IMR-90 (cell line): Measurements from ENCODE around the gene AQP9. TPM values are rescaled to one million over a fixed set of nuclear protein-coding genes. Genes with fewer than 3 reads are reported as not detected.

Source experiments
- ATAC-seq: fragments of 200-7000 bp; cut with Tn5 transposase; 2 replicates; pipeline ENCODE4 v1.9.1; 2020; ENCODE audit warnings: low read depth, mild to moderate bottlenecking, moderate library complexity
- BruUV-seq: library from RNA; stranded (reverse); fragments of 400-500 nt; replicated peaks from 2 replicates; lab custom pipeline; 2021; lab: Mats Ljungman, UMichigan
- CTCF ChIA-PET: fragments of 300-600 bp; formaldehyde crosslinking; extraction: SDS; loops from one replicate; lab custom pipeline; 2021; ENCODE audit warnings: antibody characterized with exemption; lab: Yijun Ruan, JAX
- POLR2A ChIA-PET: fragments of 300-600 bp; sonication (Branson Sonifier 250); formaldehyde crosslinking; loops from one replicate; lab custom pipeline; 2022; ENCODE audit warnings: antibody characterized with exemption; ENCODE audit not compliant: unreplicated experiment; lab: Charles Lee
- DNase-seq: peaks from one replicate; pipeline ENCODE4 v3.0.0; 2013
- H2AFZ ChIP-seq: replicated peaks from 2 replicates; pipeline ENCODE3; 2013; ENCODE audit warnings: low read length, mild to moderate bottlenecking; ENCODE audit not compliant: poor library complexity
- H2AK5ac ChIP-seq: 2 replicates; pipeline ENCODE4 v1.6.1; 2013; ENCODE audit warnings: low read depth, low read length, inconsistent platforms
- H2AK9ac ChIP-seq: replicated peaks from 2 replicates; pipeline ENCODE3; 2013; ENCODE audit warnings: mild to moderate bottlenecking, low read depth, low read length, moderate library complexity; ENCODE audit not compliant: poor library complexity
- H2BK120ac ChIP-seq: 2 replicates; pipeline ENCODE4 v1.6.1; 2013; ENCODE audit warnings: low read depth, low read length, inconsistent platforms
- H2BK15ac ChIP-seq: 3 replicates; pipeline ENCODE4 v1.6.1; 2013; ENCODE audit warnings: low read depth, low read length, inconsistent platforms
- H2BK20ac ChIP-seq: 2 replicates; pipeline ENCODE4 v1.6.1; 2013; ENCODE audit warnings: low read depth, mild to moderate bottlenecking, inconsistent platforms, low read length, moderate library complexity
- H2BK5ac ChIP-seq: 2 replicates; pipeline ENCODE4 v1.6.1; 2013; ENCODE audit warnings: mild to moderate bottlenecking, low read depth, low read length, inconsistent platforms; ENCODE audit not compliant: poor library complexity, severe bottlenecking
- H3K14ac ChIP-seq: replicated peaks from 2 replicates; pipeline ENCODE4 v1.6.1; 2013; ENCODE audit warnings: low read depth, low read length, inconsistent platforms
- H3K18ac ChIP-seq: 2 replicates; pipeline ENCODE4 v1.6.1; 2013; ENCODE audit warnings: low read depth, low read length, control low read depth
- H3K23ac ChIP-seq: 2 replicates; pipeline ENCODE4 v1.6.1; 2013; ENCODE audit warnings: low read depth, low read length, inconsistent platforms
- H3K27ac ChIP-seq: 2 replicates; pipeline ENCODE4 v1.5.1; 2013; ENCODE audit warnings: mild to moderate bottlenecking, control low read depth, low read length; ENCODE audit not compliant: insufficient read depth
- H3K27me3 ChIP-seq: 2 replicates; pipeline ENCODE4 v1.6.1; 2013; ENCODE audit warnings: low read length; ENCODE audit not compliant: control insufficient read depth, insufficient read depth
- H3K36me3 ChIP-seq: 2 replicates; pipeline ENCODE4 v1.6.1; 2013; ENCODE audit warnings: low read length, mixed read lengths; ENCODE audit not compliant: control insufficient read depth, insufficient read depth
- H3K4ac ChIP-seq: 2 replicates; pipeline ENCODE4 v1.6.1; 2013; ENCODE audit warnings: low read depth, low read length, inconsistent platforms
- H3K4me1 ChIP-seq: 2 replicates; pipeline ENCODE4 v1.6.1; 2013; ENCODE audit warnings: low read length, mixed read lengths; ENCODE audit not compliant: control insufficient read depth, insufficient read depth
- H3K4me2 ChIP-seq: 2 replicates; pipeline ENCODE4 v1.6.1; 2013; ENCODE audit warnings: low read depth, mild to moderate bottlenecking, control low read depth, low read length, moderate library complexity
- H3K4me3 ChIP-seq: 2 replicates; pipeline ENCODE4 v1.5.1; 2013; ENCODE audit warnings: low read depth, mild to moderate bottlenecking, control low read depth, low read length, moderate library complexity; ENCODE audit not compliant: insufficient read depth
- H3K56ac ChIP-seq: 2 replicates; pipeline ENCODE4 v1.6.1; 2013; ENCODE audit warnings: low read length, inconsistent platforms; ENCODE audit not compliant: insufficient read depth; ENCODE audit errors: extremely low read depth
- H3K79me1 ChIP-seq, 2 experiments: 2 replicates each; pipeline ENCODE4 v1.6.1; 2013; ENCODE audit warnings: low read length in 2 of 2, inconsistent platforms in 1 of 2, low read depth in 1 of 2
- H3K9ac ChIP-seq: 2 replicates; pipeline ENCODE4 v1.6.1; 2013; ENCODE audit warnings: low read depth, low read length, control low read depth
- H3K9me1 ChIP-seq: 2 replicates; pipeline ENCODE4 v1.6.1; 2013; ENCODE audit warnings: low read length, inconsistent platforms; ENCODE audit not compliant: insufficient read depth
- H3K9me3 ChIP-seq: 2 replicates; pipeline ENCODE4 v1.6.1; 2013; ENCODE audit warnings: low read length; ENCODE audit not compliant: control insufficient read depth, insufficient read depth
- H4K20me1 ChIP-seq: 2 replicates; pipeline ENCODE4 v1.6.1; 2013; ENCODE audit warnings: low read length, inconsistent platforms; ENCODE audit not compliant: insufficient read depth
- H4K5ac ChIP-seq: 2 replicates; pipeline ENCODE4 v1.6.1; 2013; ENCODE audit warnings: mild to moderate bottlenecking, low read depth, low read length, control low read depth
- H4K8ac ChIP-seq, 2 experiments: 2 replicates each; pipeline ENCODE4 v1.6.1; 2013; ENCODE audit warnings: low read depth in 2 of 2, low read length in 2 of 2, control low read depth in 1 of 2, inconsistent platforms in 1 of 2
- H4K91ac ChIP-seq: 2 replicates; pipeline ENCODE4 v1.6.1; 2013; ENCODE audit warnings: low read depth, low read length, inconsistent platforms; ENCODE audit not compliant: insufficient read depth
- BHLHE40 ChIP-seq: fragments of 150-350 bp; IDR thresholded peaks from 2 replicates; pipeline ENCODE4 v1.6.1; 2016; ENCODE audit warnings: mild to moderate bottlenecking, low read depth, low read length
- CEBPB ChIP-seq: IDR thresholded peaks from 2 replicates; pipeline ENCODE4 v1.6.1; 2012; ENCODE audit warnings: low read depth, low read length, improper control_type of control experiment
- CHD1 ChIP-seq: IDR thresholded peaks from 2 replicates; pipeline ENCODE4 v1.6.1; 2012; ENCODE audit warnings: low read depth, low read length, improper control_type of control experiment
- MAZ ChIP-seq: IDR thresholded peaks from 2 replicates; pipeline ENCODE4 v1.6.1; 2012; ENCODE audit warnings: low read depth, mild to moderate bottlenecking, low read length, improper control_type of control experiment, moderate library complexity, borderline replicate concordance
- MXI1 ChIP-seq: IDR thresholded peaks from 2 replicates; pipeline ENCODE4 v1.6.1; 2012; ENCODE audit warnings: low read depth, mild to moderate bottlenecking, low read length, moderate library complexity, borderline replicate concordance
- RAD21 ChIP-seq: IDR thresholded peaks from 2 replicates; pipeline ENCODE4 v1.6.1; 2012; ENCODE audit warnings: low read length, improper control_type of control experiment
- RCOR1 ChIP-seq: IDR thresholded peaks from 2 replicates; pipeline ENCODE4 v1.6.1; 2012; ENCODE audit warnings: mild to moderate bottlenecking, low read length, improper control_type of control experiment; ENCODE audit not compliant: insufficient replicate concordance
- WGBS, 2 experiments: methylation state at CpG; one replicate each; pipeline versions ENCODE4 v1.1.5 to v1.1.7; 2013; ENCODE audit warnings: missing lambda C conversion rate in 2 of 2; ENCODE audit not compliant: insufficient read length in 1 of 2; ENCODE audit errors: extremely low coverage in 2 of 2; 5-methylcytosine and 5-hydroxymethylcytosine counted together
- dilution Hi-C: fragments of 300-500 bp; cut with HindIII; formaldehyde crosslinking; loops from one replicate; pipeline ENCODE4 v1.14.3; 2018; ENCODE audit warnings: low sequenced_read_pairs; ENCODE audit not compliant: unreplicated experiment
- in situ Hi-C: fragments of 300-500 bp; cut with MboI; formaldehyde crosslinking; loops from 3 replicates; pipeline ENCODE4 v1.14.3; 2019; ENCODE audit warnings: low sequenced_read_pairs, inconsistent platforms, mixed read lengths
- intact Hi-C: fragments of 100-400 bp; cut with micrococcal nuclease; formaldehyde crosslinking; loops from 2 replicates; pipeline ENCODE4 v1.10.0; 2022
- polyA plus RNA-seq, 3 experiments: library from polyadenylated mRNA; depleted of rRNA; stranded (reverse); fragments of >200 nt; gene quantifications; 2 replicates each; pipeline ENCODE4 v1.2.3, GENCODE V29; 2012; ENCODE audit warnings: low replicate concordance in 1 of 3
- total RNA-seq: library from RNA; depleted of rRNA; stranded (reverse); fragments of >200 nt; gene quantifications from 2 replicates; pipeline ENCODE4 v1.2.3, GENCODE V29; 2012
- TF ChIP-seq, protein P1 (sequence below): conservative IDR thresholded peaks from 2 replicates; pipeline ENCODE4 v1.5.1; 2012; ENCODE audit warnings: mild to moderate bottlenecking, low read depth, low read length, improper control_type of control experiment

AQP9 gene
- total and polyA plus RNA-seq, 2 of the 4 experiments (the other 2 are of a cell fraction) = not detected

DNA sequence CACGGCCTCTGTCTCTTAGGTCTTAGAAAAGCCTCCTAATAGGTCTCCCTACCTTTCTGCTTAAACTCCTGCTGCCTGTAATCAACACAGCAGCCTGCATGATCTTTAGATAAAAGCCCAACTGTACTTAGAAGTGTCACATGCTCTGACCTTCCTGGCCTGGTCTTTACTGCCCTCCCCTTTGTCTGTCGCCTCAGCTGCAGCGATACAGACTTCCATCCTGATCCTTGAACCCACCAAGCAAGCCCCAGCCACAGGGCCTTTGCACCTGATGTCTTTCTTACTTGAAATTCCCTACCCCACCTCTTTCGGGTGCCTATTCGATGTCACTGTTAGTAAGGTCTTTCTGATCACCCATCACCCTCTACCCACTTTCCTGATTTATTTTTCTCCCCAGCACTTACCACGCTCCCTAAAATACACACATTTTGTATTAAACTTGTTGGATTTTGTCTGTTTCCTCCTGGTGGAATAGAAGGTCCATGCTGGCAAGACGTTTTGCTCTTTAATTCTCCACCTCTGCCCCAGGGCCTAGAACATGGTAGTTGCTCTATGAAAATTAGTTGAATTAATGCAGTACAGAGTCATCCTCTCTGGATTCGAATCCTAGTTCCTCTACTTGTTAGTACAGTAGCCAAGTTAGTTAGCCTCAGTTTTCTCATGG, 51.1 kb downstream of the AQP9 start:
- Histone ChIP-seq H3K4me2 (no peak overlapping the region), H3K23ac (no peak overlapping the region), H2AFZ (no peak overlapping the region), H3K4me1 (no peaks in the 10 kb centered on the region), H4K20me1 (no peaks in the 10 kb centered on the region), H3K9ac (no peak overlapping the region), H2BK15ac (no peak overlapping the region), H3K79me1 (no peaks in the 10 kb centered on the region), H3K27me3 (peaks cover 31% of the 10 kb centered on the region), H2BK5ac (no peak overlapping the region), H2AK9ac (no peak overlapping the region), H4K5ac (no peak overlapping the region), H3K9me3 (no peaks in the 10 kb centered on the region), H2BK20ac (no peak overlapping the region), H3K4ac (no peak overlapping the region), H3K27ac (no peak overlapping the region), H3K36me3 (no peaks in the 10 kb centered on the region), H3K4me3 (no peak overlapping the region), H2AK5ac (no peak overlapping the region), H2BK120ac (no peak overlapping the region), H4K91ac (no peak overlapping the region), H4K8ac (no peak overlapping the region), H3K18ac (no peak overlapping the region), H3K9me1 (no peaks in the 10 kb centered on the region), H3K56ac (no peak overlapping the region), H3K14ac (no peak overlapping the region)
- dilution Hi-C loops = no loop called here
- intact Hi-C loops = no loop called here
- DNase-seq (no peak), ATAC-seq (no peak)
- ChIA-PET CTCF (no interaction called here), POLR2A (no interaction called here)
- no TSS peak for BruUV-seq
- TF ChIP-seq BHLHE40 = no peak
- TF ChIP-seq CEBPB = no peak
- no peak for TF ChIP-seq RCOR1
- TF ChIP-seq CHD1 = no peak
- TF ChIP-seq MAZ = no peak
- TF ChIP-seq MXI1 = no peak
- TF ChIP-seq RAD21 = no peak
- TF ChIP-seq, protein P1, sequence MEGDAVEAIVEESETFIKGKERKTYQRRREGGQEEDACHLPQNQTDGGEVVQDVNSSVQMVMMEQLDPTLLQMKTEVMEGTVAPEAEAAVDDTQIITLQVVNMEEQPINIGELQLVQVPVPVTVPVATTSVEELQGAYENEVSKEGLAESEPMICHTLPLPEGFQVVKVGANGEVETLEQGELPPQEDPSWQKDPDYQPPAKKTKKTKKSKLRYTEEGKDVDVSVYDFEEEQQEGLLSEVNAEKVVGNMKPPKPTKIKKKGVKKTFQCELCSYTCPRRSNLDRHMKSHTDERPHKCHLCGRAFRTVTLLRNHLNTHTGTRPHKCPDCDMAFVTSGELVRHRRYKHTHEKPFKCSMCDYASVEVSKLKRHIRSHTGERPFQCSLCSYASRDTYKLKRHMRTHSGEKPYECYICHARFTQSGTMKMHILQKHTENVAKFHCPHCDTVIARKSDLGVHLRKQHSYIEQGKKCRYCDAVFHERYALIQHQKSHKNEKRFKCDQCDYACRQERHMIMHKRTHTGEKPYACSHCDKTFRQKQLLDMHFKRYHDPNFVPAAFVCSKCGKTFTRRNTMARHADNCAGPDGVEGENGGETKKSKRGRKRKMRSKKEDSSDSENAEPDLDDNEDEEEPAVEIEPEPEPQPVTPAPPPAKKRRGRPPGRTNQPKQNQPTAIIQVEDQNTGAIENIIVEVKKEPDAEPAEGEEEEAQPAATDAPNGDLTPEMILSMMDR = no peak
- 59% methylated on average over 3 of the region's 8 CpGs; no CpG with 5 or more reads in 1 of the 2 experiments for WGBS, 2 experiments
- in situ Hi-C loops = no loop called here
